K562 (cell line): ENCODE data around the gene FOXL3. TPM values are rescaled to one million over a fixed set of nuclear protein-coding genes. Genes with fewer than 3 reads are reported as not detected.

Experiments used
- ATAC-seq: fragments of 200-7000 bp; cut with Tn5 transposase; 3 replicates; pipeline ENCODE4 v1.9.1; 2020; ENCODE audit warnings: moderate library complexity
- BruUV-seq: library from RNA; stranded (reverse); fragments of 400-500 nt; replicated peaks from 2 replicates; lab custom pipeline; 2021; lab: Mats Ljungman, UMichigan
- CTCF ChIA-PET: fragments of 300-600 bp; formaldehyde crosslinking; extraction: SDS; loops from one replicate; lab custom pipeline; 2021; ENCODE audit warnings: low intra/inter-chr PET ratio; lab: Yijun Ruan, JAX
- POLR2A ChIA-PET: fragments of 300-600, 350-650 bp; sonication (Branson Sonifier 250); formaldehyde crosslinking; extraction: SDS; loops from one replicate; lab custom pipeline; 2021; ENCODE audit warnings: antibody characterized with exemption, inconsistent platforms; lab: Yijun Ruan, JAX
- DNase-seq, 4 experiments: peaks; one replicate each; pipeline versions ENCODE4 v3.0.0 to v3.0.0-alpha.2; 2011 to 2018; ENCODE audit warnings: low spot score in 3 of 4, mixed read lengths in 3 of 4; ENCODE audit errors: extremely low read depth in 1 of 4
- FAIRE-seq: peaks from 2 replicates; lab custom pipeline; 2011; peaks lifted over from hg19 to GRCh38; lab: Jason Lieb, UNC
- H2AFZ ChIP-seq: 2 replicates; pipeline ENCODE4 v1.6.0; 2011; ENCODE audit warnings: low read depth, low read length, control low read depth, inconsistent platforms
- H3K27ac ChIP-seq: fragments of 200-600 bp; 3 replicates; pipeline ENCODE4 v1.8.0; 2011; ENCODE audit warnings: low read depth, mild to moderate bottlenecking, control low read depth, inconsistent platforms, low read length, moderate library complexity, mixed read lengths; ENCODE audit errors: extremely low read depth
- H3K27me3 ChIP-seq, 2 experiments: fragments of 300-600 bp in 1 of 2; 2 replicates in 1 of 2; 3 replicates in 1 of 2; pipeline versions ENCODE4 v1.6.0 to v1.8.0; 2011; ENCODE audit warnings: inconsistent platforms in 2 of 2, low read length in 2 of 2, mild to moderate bottlenecking in 1 of 2, mixed read lengths in 1 of 2, moderate library complexity in 1 of 2; ENCODE audit not compliant: control insufficient read depth in 2 of 2, insufficient read depth in 2 of 2
- H3K36me3 ChIP-seq: fragments of 300-600 bp; 3 replicates; pipeline ENCODE4 v1.8.0; 2011; ENCODE audit warnings: mild to moderate bottlenecking, low read length, inconsistent platforms; ENCODE audit not compliant: control insufficient read depth, insufficient read depth
- H3K4me1 ChIP-seq, 2 experiments: fragments of 200-600 bp in 1 of 2; replicated peaks in 1 of 2; 2 replicates in 1 of 2; 3 replicates in 1 of 2; pipeline versions ENCODE4 v1.5.1 to v1.8.0; 2011; ENCODE audit warnings: inconsistent platforms in 2 of 2, low read length in 2 of 2, mild to moderate bottlenecking in 1 of 2, mixed read lengths in 1 of 2, moderate library complexity in 1 of 2; ENCODE audit not compliant: control insufficient read depth in 2 of 2, insufficient read depth in 2 of 2
- H3K4me2 ChIP-seq: 2 replicates; pipeline ENCODE4 v1.6.1; 2011; ENCODE audit warnings: low read length, control low read depth, inconsistent platforms, mixed read lengths; ENCODE audit not compliant: insufficient read depth
- H3K4me3 ChIP-seq: fragments of 200-600 bp; sonication (generic), shearing (Covaris generic); 2 replicates; pipeline ENCODE4 v1.5.1; 2016; ENCODE audit warnings: control low read depth, inconsistent platforms
- H3K79me2 ChIP-seq: fragments of 200-600 bp; 3 replicates; pipeline ENCODE4 v1.8.0; 2011; ENCODE audit warnings: low read length, inconsistent platforms; ENCODE audit not compliant: control insufficient read depth, insufficient read depth
- H3K9ac ChIP-seq, 2 experiments: 2 replicates each; pipeline versions ENCODE4 v1.6.0 to v1.6.1; 2011; ENCODE audit warnings: low read depth in 2 of 2, low read length in 2 of 2, control low read depth in 1 of 2, inconsistent platforms in 1 of 2, mild to moderate bottlenecking in 1 of 2, mixed read lengths in 1 of 2; ENCODE audit not compliant: insufficient read depth in 1 of 2
- H3K9me1 ChIP-seq: one replicate; pipeline ENCODE4 v1.6.0; 2011; ENCODE audit warnings: inconsistent platforms, mild to moderate bottlenecking, low read length, moderate library complexity; ENCODE audit not compliant: control insufficient read depth, insufficient read depth
- H3K9me3 ChIP-seq: replicated peaks from 2 replicates; pipeline ENCODE4 v1.5.1; 2011; ENCODE audit warnings: low read depth, low read length, inconsistent platforms; ENCODE audit not compliant: control insufficient read depth, insufficient read depth
- H4K20me1 ChIP-seq: replicated peaks from 2 replicates; pipeline ENCODE4 v1.6.1; 2011; ENCODE audit warnings: low read length, inconsistent platforms, mixed read lengths; ENCODE audit not compliant: control insufficient read depth, insufficient read depth
- CEBPG ChIP-seq, 3 experiments: fragments of 200-800 bp in 1 of 3; sonication (Bioruptor generic) in 1 of 3; sonication (generic) in 1 of 3; formaldehyde crosslinking in 1 of 3; IDR thresholded peaks in 2 of 3; conservative IDR thresholded peaks in 1 of 3; 2 replicates each; pipeline versions ENCODE4 v1.6.1 to v1.8.0; 2016 to 2022; ENCODE audit warnings: missing compliant biosample characterization in 2 of 3, missing genetic modification characterization in 2 of 3, mild to moderate bottlenecking in 1 of 3, missing genetic modification reagents in 1 of 3
- E2F5 ChIP-seq: sonication (generic); formaldehyde crosslinking; IDR thresholded peaks from 2 replicates; pipeline ENCODE4 v1.8.0; 2022; ENCODE audit warnings: mild to moderate bottlenecking, missing genetic modification reagents
- MECOM ChIP-seq: fragments of 250-450 bp; sonication (Bioruptor Pico); IDR thresholded peaks from 2 replicates; pipeline ENCODE4 v1.8.0; 2022; ENCODE audit warnings: inconsistent platforms
- NFYB ChIP-seq: IDR thresholded peaks from 2 replicates; pipeline ENCODE4 v1.6.1; 2011; ENCODE audit warnings: mild to moderate bottlenecking, moderate library complexity; ENCODE audit not compliant: insufficient read length; ENCODE audit errors: extremely low read depth
- RNF219 ChIP-seq: fragments of 250-450 bp; sonication (Bioruptor Pico); IDR thresholded peaks from 2 replicates; pipeline ENCODE4 v1.5.0; 2022; ENCODE audit warnings: mild to moderate bottlenecking
- ZNF354B ChIP-seq: fragments of 250-450 bp; sonication (Bioruptor Pico); IDR thresholded peaks from 2 replicates; pipeline ENCODE4 v1.4.0; 2020
- ZNF507 ChIP-seq: conservative IDR thresholded peaks from 2 replicates; pipeline ENCODE4 v1.6.1; 2017; ENCODE audit warnings: missing genetic modification characterization, missing compliant biosample characterization
- WGBS: fragments of 100-300 bp; shearing (Covaris generic); methylation state at CpG from one replicate; pipeline ENCODE4 v1.1.6; 2016; ENCODE audit warnings: low coverage, mixed read lengths; ENCODE audit not compliant: insufficient coverage; ENCODE audit errors: missing lambda C conversion rate; 5-methylcytosine and 5-hydroxymethylcytosine counted together
- in situ Hi-C: fragments of 300-500 bp; cut with MboI; formaldehyde crosslinking; loops from 4 replicates; pipeline ENCODE4 v1.15.0; 2018; ENCODE audit warnings: inconsistent platforms, mixed read lengths
- intact Hi-C: fragments of 100-400 bp; cut with micrococcal nuclease; formaldehyde crosslinking; loops from 2 replicates; pipeline ENCODE4 v1.14.2; 2022
- polyA plus RNA-seq, 8 experiments: library from polyadenylated mRNA; depleted of rRNA in 4 of 8; stranded (reverse) in 5 of 8; unstranded in 3 of 8; fragments of >200 nt; fragmentation: Nextera tagmentation in 2 of 8; fragmentation: Illumina TruSeq in 1 of 8; extraction: Ambion mirVana in 2 of 8; extraction: Trizol in 1 of 8; gene quantifications; 2 replicates each; pipeline versions ENCODE4 v1.2.1 to v1.2.3, GENCODE V29; 2011 to 2014; ENCODE audit warnings: inconsistent platforms in 1 of 8, missing spikeins in 1 of 8
- total RNA-seq, 7 experiments: library from RNA; depleted of rRNA in 6 of 7; stranded (reverse); fragments of >200 nt in 6 of 7; fragmentation: Illumina TruSeq in 2 of 7; extraction: Trizol in 2 of 7; gene quantifications; 2 replicates each; pipeline versions ENCODE4 v1.2.1 to v1.2.3, GENCODE V29; 2011 to 2021; ENCODE audit warnings: low replicate concordance in 1 of 7

FOXL3 gene
- total and polyA plus RNA-seq, 9 of the 15 experiments (the other 6 are each of a cell fraction or from before 2014, with no cell fraction given): not detected

- no peaks in the 10 kb centered on the region for H4K20me1 ChIP-seq
- intact Hi-C loops (no loop called here), in situ Hi-C loops (no loop called here)
- POLR2A ChIA-PET: interaction anchor here (1.2 kb wide), 1 partner anchor 11 kb away, joined by 4 read pairs; no protein-coding TSS in a partner anchor
- WGBS: 0% methylated on average over 3 of the region's 3 CpGs
- peaks cover 3% of the 10 kb centered on the region; the same call in 1 of the 2 replicates for H3K9me3 ChIP-seq
- no peak for DNase-seq
- TF ChIP-seq ZNF354B (CRISPR knock-in tag) (0 out of 2 replicates have a peak, but pooled peaks have one; percentile 15), ZNF507 (peak; percentile 90), CEBPG (CRISPR knock-in tag; IDR thresholded peaks at IDR 0.05) (no peak), CEBPG (tag; conservative IDR thresholded peaks at IDR 0.05 in 1 of 2, IDR thresholded peaks at IDR 0.05 in 1 of 2) (no peak)
- TF ChIP-seq, all 486 proteins: peak for 2
- Histone ChIP-seq H3K4me3 (no peak overlapping the region), H3K36me3 (no peaks in the 10 kb centered on the region), H3K9ac (no peak overlapping the region), H3K9me1 (no peaks in the 10 kb centered on the region), H3K4me2 (no peak overlapping the region), H3K4me1 (no peaks in the 10 kb centered on the region), H3K27me3 (peaks cover 30 to 70% of the 10 kb centered on the region in 2 experiments; a peak in 4 of 5 replicates), H3K27ac (no peak overlapping the region), H2AFZ (no peak overlapping the region), H3K79me2 (no peaks in the 10 kb centered on the region)
- BruUV-seq: no TSS peak
- CTCF ChIA-PET: no interaction called here
- ATAC-seq (no peak), FAIRE-seq (no peak)
Measured at GRCh38 chr7:307970-308369, 18.0 kb downstream of the FOXL3 start.

GRCh38 chr7:309586-310228, 19.7 kb downstream of the FOXL3 start:
- H3K4me3 ChIP-seq: no peak overlapping the region
- ATAC-seq (no peak), FAIRE-seq (no peak), DNase-seq (no peak)
- ChIA-PET CTCF (no interaction called here), POLR2A (no interaction called here)
- H3K9ac ChIP-seq: no peak overlapping the region
- 5% methylated on average over 19 of the region's 19 CpGs for WGBS
- H3K4me2 ChIP-seq: no peak overlapping the region
- no peaks in the 10 kb centered on the region for H3K36me3 ChIP-seq
- no TSS peak for BruUV-seq
- peaks cover 38 to 63% of the 10 kb centered on the region in 2 experiments; a peak in 4 of 5 replicates for H3K27me3 ChIP-seq
- in situ Hi-C loops (loop anchor here (10.0 kb wide), 2 partner anchors 465 to 655 kb away; no protein-coding TSS in a partner anchor), intact Hi-C loops (loop anchor here (10.0 kb wide), 1 partner anchor 655 kb away; no protein-coding TSS in a partner anchor)
- no peaks in the 10 kb centered on the region for H3K9me1 ChIP-seq
- no peak overlapping the region for H2AFZ ChIP-seq
- H3K4me1 ChIP-seq: no peaks in the 10 kb centered on the region
- H3K27ac ChIP-seq: no peak overlapping the region
- no peaks in the 10 kb centered on the region for H3K9me3 ChIP-seq
- no peaks in the 10 kb centered on the region for H3K79me2 ChIP-seq
- TF ChIP-seq RNF219 (CRISPR knock-in tag): no peak
- no peak for TF ChIP-seq MECOM
- no peak for TF ChIP-seq E2F5
- no peak for TF ChIP-seq NFYB
- no peaks in the 10 kb centered on the region for H4K20me1 ChIP-seq
